A549 treated with DMSO at 1 μM for 4 hours (cell line): ENCODE data around the gene KRTAP12-1. TPM values are rescaled to one million over a fixed set of nuclear protein-coding genes. Genes with fewer than 3 reads are reported as not detected.

ENCODE experiments used
- total RNA-seq: library from RNA; stranded (reverse); fragments of 200-300 nt; extraction: Qiagen RNA extraction; gene quantifications from 5 replicates; pipeline ENCODE4 v1.2.3, GENCODE V29; 2022; ENCODE audit warnings: low read depth

The KRTAP12-1 gene
- total RNA-seq: not detected in 5 replicates

GRCh38 chr21:44681861-44682579, at the start of gene KRTAP12-1:
TSS of gene KRTAP12-1 (minus strand) at chr21:44682163. CDS start at chr21:44682123, 40 bp downstream.

GRCh38 chr21:44711327-44712202, 29.6 kb upstream of the KRTAP12-1 start, which contains the start of gene TSPEAR:
TSS of gene TSPEAR (minus strand) at chr21:44711572. CDS start at chr21:44711514, 58 bp downstream.

GRCh38 chr21:44697172-44697810, 15.3 kb upstream of the KRTAP12-1 start, which contains the start of gene KRTAP10-12:
TSS of gene KRTAP10-12 (plus strand) at chr21:44697172. CDS start at chr21:44697202, 30 bp downstream.

GRCh38 chr21:44666401-44667320, 15.3 kb downstream of the KRTAP12-1 start, which contains the start of gene KRTAP12-2:
TSS of gene KRTAP12-2 (minus strand) at chr21:44666927. CDS start at chr21:44666886, 41 bp downstream.

GRCh38 chr21:44657635-44658540, 24.1 kb downstream of the KRTAP12-1 start, which contains the start of gene KRTAP12-3:
TSS of gene KRTAP12-3 (plus strand) at chr21:44657932. CDS start at chr21:44657980, 48 bp downstream.

GRCh38 chr21:44654576-44655175, 27.3 kb downstream of the KRTAP12-1 start, which contains the start of gene KRTAP12-4:
TSS of gene KRTAP12-4 (minus strand) at chr21:44654659. CDS start at chr21:44654614, 45 bp downstream.

GRCh38 chr21:44646366-44647221, 35.4 kb downstream of the KRTAP12-1 start, which contains the start of gene KRTAP10-11:
TSS of gene KRTAP10-11 (plus strand) at chr21:44646414. CDS start at chr21:44646459, 45 bp downstream.

GRCh38 chr21:44637018-44637850, 44.7 kb downstream of the KRTAP12-1 start, which contains the start of gene KRTAP10-10:
TSS of gene KRTAP10-10 (plus strand) at chr21:44637356. CDS start at chr21:44637418, 62 bp downstream.

Other genes starting within 250 kb of the KRTAP12-1 start
- gene LRRC3, start 226.7 kb downstream of the KRTAP12-1 start, total RNA-seq: 1.3 to 1.9 TPM (median 1.5 TPM) in 5 replicates
- not detected in 5 replicates for gene KRTAP10-1, start 142.0 kb downstream of the KRTAP12-1 start, total RNA-seq
- not detected in 5 replicates for gene KRTAP10-2, start 130.7 kb downstream of the KRTAP12-1 start, total RNA-seq
- gene KRTAP10-3, start 123.4 kb downstream of the KRTAP12-1 start, total RNA-seq: not detected in 5 replicates
- gene KRTAP10-4, start 108.4 kb downstream of the KRTAP12-1 start, total RNA-seq: not detected in 5 replicates
- gene KRTAP10-5, start 101.6 kb downstream of the KRTAP12-1 start, total RNA-seq: not detected in 5 replicates
- gene KRTAP10-6, start 89.7 kb downstream of the KRTAP12-1 start, total RNA-seq: not detected in 5 replicates
- gene KRTAP10-7, start 81.6 kb downstream of the KRTAP12-1 start, total RNA-seq: not detected in 5 replicates
- gene KRTAP10-8, start 70.1 kb downstream of the KRTAP12-1 start, total RNA-seq: not detected in 5 replicates
- gene KRTAP10-9, start 55.1 kb downstream of the KRTAP12-1 start, total RNA-seq: not detected in 5 replicates
- not detected in 5 replicates for gene KRTAP10-10, start 44.8 kb downstream of the KRTAP12-1 start, total RNA-seq
- not detected in 5 replicates for gene KRTAP10-11, start 35.7 kb downstream of the KRTAP12-1 start, total RNA-seq
- gene KRTAP12-4, start 27.5 kb downstream of the KRTAP12-1 start, total RNA-seq: not detected in 5 replicates
- gene KRTAP12-3, start 24.2 kb downstream of the KRTAP12-1 start, total RNA-seq: not detected in 5 replicates
- gene KRTAP12-2, start 15.2 kb downstream of the KRTAP12-1 start, total RNA-seq: not detected in 5 replicates
- not detected in 5 replicates for gene KRTAP10-12, start 15.0 kb upstream of the KRTAP12-1 start, total RNA-seq
- not detected in 5 replicates for gene TSPEAR, start 29.4 kb upstream of the KRTAP12-1 start, total RNA-seq
- gene UBE2G2, start 119.7 kb upstream of the KRTAP12-1 start, total RNA-seq: 32.0 to 38.3 TPM (median 35.3 TPM) in 5 replicates
- 63.0 to 67.5 TPM (median 65.3 TPM) in 5 replicates for gene SUMO3, start 135.9 kb upstream of the KRTAP12-1 start, total RNA-seq
- 90.5 to 112 TPM (median 103 TPM) in 5 replicates for gene PTTG1IP, start 191.5 kb upstream of the KRTAP12-1 start, total RNA-seq
- gene ITGB2, start 238.7 kb upstream of the KRTAP12-1 start, total RNA-seq: 0.80 to 1.0 TPM (median 0.88 TPM) in 5 replicates